ENCODE results near the gene SLC35E2B.
"Not testable (repeated sequence)": the region's sequence is repeated elsewhere in the genome, so short reads cannot be mapped to it uniquely, and the experiment has no call there.

SLC35E2B gene

DNA sequence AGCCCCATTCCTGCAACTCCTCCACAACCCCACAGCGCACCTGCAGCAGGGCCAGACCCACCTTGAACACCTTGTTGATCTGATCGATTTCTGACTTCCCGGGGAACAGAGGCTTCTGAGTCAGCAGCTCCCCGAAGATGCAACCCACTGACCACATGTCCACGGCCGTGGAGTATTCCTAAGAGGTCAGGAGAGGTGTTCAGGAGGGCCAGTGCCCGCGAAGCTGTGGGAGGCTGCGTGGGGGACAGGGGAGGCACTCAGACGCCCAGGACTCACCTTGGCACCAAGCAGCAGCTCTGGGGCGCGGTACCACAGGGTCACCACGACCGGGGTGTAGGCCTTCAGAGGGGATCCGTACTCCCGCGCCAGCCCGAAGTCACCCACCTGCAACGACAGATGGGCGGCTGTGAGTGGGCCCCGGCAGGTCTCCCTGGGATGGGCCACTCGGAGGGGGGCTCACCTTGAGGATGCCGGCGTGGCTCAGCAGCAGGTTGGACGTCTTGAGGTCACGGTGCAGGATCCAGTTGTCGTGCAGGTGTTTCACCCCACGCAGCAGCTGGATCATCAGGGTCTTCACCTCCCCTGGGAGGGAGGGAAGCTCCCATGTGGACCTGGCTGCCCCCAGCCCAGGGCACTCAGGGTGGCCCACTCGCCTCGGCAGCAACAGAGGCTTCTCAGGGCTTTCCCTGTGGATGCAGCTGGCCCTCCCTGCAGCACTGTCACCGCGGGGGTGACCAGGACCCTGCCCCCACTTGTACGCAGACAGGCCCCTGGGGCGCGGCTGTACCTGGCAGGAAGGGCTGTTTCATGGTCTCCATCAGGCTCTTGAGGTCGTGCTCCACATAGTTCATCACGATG, 55.7 kb downstream of the SLC35E2B start:
- not testable (repeated sequence) for H3K36me3 ChIP-seq (ENCODE audit: control insufficient read depth, insufficient read depth, low read length); H3K4me1 ChIP-seq (ENCODE audit: control insufficient read depth, insufficient read depth, low read length); H3K27me3 ChIP-seq (ENCODE audit: control insufficient read depth, insufficient read depth, low read length); H3K9ac ChIP-seq (ENCODE audit: low read length); H3K4me3 ChIP-seq (ENCODE audit: low read length); H3K27ac ChIP-seq (ENCODE audit: low read depth, low read length)

DNA sequence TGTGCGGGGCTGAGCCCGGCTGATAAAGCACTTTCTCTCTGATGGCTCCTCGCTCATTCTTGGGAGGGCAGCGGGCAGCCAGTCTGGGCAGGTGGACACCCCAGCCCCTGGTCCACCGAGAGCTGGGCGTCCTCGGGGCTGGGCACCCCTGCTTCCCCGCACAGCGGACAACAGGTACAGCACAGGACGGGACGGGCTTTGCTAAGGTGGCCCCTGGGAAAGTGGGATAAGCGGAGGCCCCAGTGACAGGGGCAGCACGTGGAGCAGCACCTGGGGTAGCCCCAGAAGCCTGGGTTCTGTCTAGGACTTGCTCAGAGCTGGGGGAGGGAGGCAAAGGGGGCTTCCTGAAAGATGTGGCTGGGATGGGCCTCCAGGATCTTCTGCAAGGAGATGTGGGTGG, 58.0 kb downstream of the SLC35E2B start:
- not testable (repeated sequence) for H3K4me1 ChIP-seq (ENCODE audit: control insufficient read depth, insufficient read depth, low read length); H3K27ac ChIP-seq (ENCODE audit: low read depth, low read length); H3K27me3 ChIP-seq (ENCODE audit: control insufficient read depth, insufficient read depth, low read length); H3K36me3 ChIP-seq (ENCODE audit: control insufficient read depth, insufficient read depth, low read length); H3K9ac ChIP-seq (ENCODE audit: low read length); H3K4me3 ChIP-seq (ENCODE audit: low read length)

GRCh38 chr1:1633409-1633808, 59.2 kb downstream of the SLC35E2B start:
- H3K36me3 ChIP-seq (ENCODE audit: control insufficient read depth, insufficient read depth, low read length); H3K4me3 ChIP-seq (ENCODE audit: low read length); H3K27ac ChIP-seq (ENCODE audit: low read depth, low read length); H3K4me1 ChIP-seq (ENCODE audit: control insufficient read depth, insufficient read depth, low read length); H3K27me3 ChIP-seq (ENCODE audit: control insufficient read depth, insufficient read depth, low read length); H3K9ac ChIP-seq (ENCODE audit: low read length): not testable (repeated sequence)

- Histone ChIP-seq H3K27me3 (ENCODE audit: control insufficient read depth, insufficient read depth, low read length) (no peaks in the 10 kb centered on the region), H3K27ac (ENCODE audit: low read depth, low read length) (peak within 1 kb of the TSS; percentile 58), H3K4me3 (ENCODE audit: low read length) (peak within 1 kb of the TSS; percentile 27), H3K9ac (ENCODE audit: low read length) (no peak within 1 kb of the TSS), H3K36me3 (ENCODE audit: control insufficient read depth, insufficient read depth, low read length) (peaks cover 3% of the 10 kb centered on the region), H3K4me1 (ENCODE audit: control insufficient read depth, insufficient read depth, low read length) (no peaks in the 10 kb centered on the region)
Measured at GRCh38 chr1:1631782-1632420, 60.7 kb downstream of the SLC35E2B start, which contains the start of gene MMP23B. MMP23B (plus strand) TSS chr1:1632173; CDS start chr1:1632219, 46 bp downstream.

GRCh38 chr1:1630965-1631781, 61.4 kb downstream of the SLC35E2B start:
- Histone ChIP-seq H3K36me3 (ENCODE audit: control insufficient read depth, insufficient read depth, low read length) (peaks cover 3% of the 10 kb centered on the region), H3K27me3 (ENCODE audit: control insufficient read depth, insufficient read depth, low read length) (no peaks in the 10 kb centered on the region), H3K4me1 (ENCODE audit: control insufficient read depth, insufficient read depth, low read length) (no peaks in the 10 kb centered on the region), H3K4me3 (ENCODE audit: low read length) (peak overlapping the region; percentile 27), H3K27ac (ENCODE audit: low read depth, low read length) (peak overlapping the region; percentile 58), H3K9ac (ENCODE audit: low read length) (no peak overlapping the region)

DNA sequence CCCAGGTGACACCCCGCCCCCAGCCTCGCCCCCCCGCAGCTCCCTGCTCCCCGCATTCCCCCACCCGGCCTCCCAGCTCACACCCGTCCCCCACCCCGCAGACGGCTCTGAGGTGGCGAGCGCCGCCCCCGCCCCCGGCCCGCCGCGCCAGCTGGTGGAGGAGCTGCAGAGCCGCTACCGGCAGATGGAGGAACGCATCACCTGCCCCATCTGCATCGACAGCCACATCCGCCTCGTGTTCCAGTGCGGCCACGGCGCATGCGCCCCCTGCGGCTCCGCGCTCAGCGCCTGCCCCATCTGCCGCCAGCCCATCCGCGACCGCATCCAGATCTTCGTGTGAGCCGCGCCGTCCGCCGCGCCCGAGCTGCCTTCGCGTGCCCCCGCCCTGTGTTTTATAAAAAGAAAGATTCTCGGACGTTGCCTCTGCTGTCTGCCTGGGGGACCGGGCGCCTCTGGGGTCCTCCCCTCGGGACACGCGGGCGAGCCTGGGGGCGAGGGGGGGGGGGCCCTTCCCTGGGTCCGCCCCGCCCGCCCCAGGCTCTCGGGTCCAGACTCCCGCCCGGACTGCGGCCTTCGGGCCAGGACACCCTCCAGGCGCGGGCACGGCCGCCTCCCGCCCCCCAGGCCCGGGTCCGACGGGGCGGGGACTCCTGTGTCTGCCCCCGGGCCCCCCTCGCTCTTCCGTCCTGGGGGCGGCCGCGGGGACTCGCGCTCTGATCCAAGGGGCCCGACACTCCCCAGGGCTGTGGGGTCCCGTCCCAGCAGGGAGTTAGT, 62.2 kb downstream of the SLC35E2B start:
- Histone ChIP-seq H3K36me3 (ENCODE audit: control insufficient read depth, insufficient read depth, low read length) (peaks cover 3% of the 10 kb centered on the region), H3K27ac (ENCODE audit: low read depth, low read length) (peak overlapping the region; percentile 58), H3K4me1 (ENCODE audit: control insufficient read depth, insufficient read depth, low read length) (no peaks in the 10 kb centered on the region), H3K27me3 (ENCODE audit: control insufficient read depth, insufficient read depth, low read length) (no peaks in the 10 kb centered on the region), H3K4me3 (ENCODE audit: low read length) (no peak overlapping the region), H3K9ac (ENCODE audit: low read length) (no peak overlapping the region)

- no peaks in the 10 kb centered on the region for H3K4me1 ChIP-seq (ENCODE audit: control insufficient read depth, insufficient read depth, low read length)
- H3K4me3 ChIP-seq (ENCODE audit: low read length) = peak overlapping the region; percentile 27
- no peak overlapping the region for H3K27ac ChIP-seq (ENCODE audit: low read depth, low read length)
Measured at GRCh38 chr1:1629430-1630190, 63.0 kb downstream of the SLC35E2B start.

GRCh38 chr1:1628754-1629429, 63.7 kb downstream of the SLC35E2B start:
- Histone ChIP-seq H3K27me3 (ENCODE audit: control insufficient read depth, insufficient read depth, low read length) (no peaks in the 10 kb centered on the region), H3K4me3 (ENCODE audit: low read length) (peak overlapping the region; percentile 27), H3K4me1 (ENCODE audit: control insufficient read depth, insufficient read depth, low read length) (no peaks in the 10 kb centered on the region), H3K9ac (ENCODE audit: low read length) (no peak overlapping the region), H3K27ac (ENCODE audit: low read depth, low read length) (no peak overlapping the region), H3K36me3 (ENCODE audit: control insufficient read depth, insufficient read depth, low read length) (peaks cover 3% of the 10 kb centered on the region)

More at GRCh38 chr1:1629430-1630190, 63.0 kb downstream of the SLC35E2B start:
- Histone ChIP-seq H3K9ac (ENCODE audit: low read length) (no peak overlapping the region), H3K27me3 (ENCODE audit: control insufficient read depth, insufficient read depth, low read length) (no peaks in the 10 kb centered on the region), H3K36me3 (ENCODE audit: control insufficient read depth, insufficient read depth, low read length) (peaks cover 3% of the 10 kb centered on the region)

- Histone ChIP-seq H3K27me3 (ENCODE audit: control insufficient read depth, insufficient read depth, low read length) (no peaks in the 10 kb centered on the region), H3K4me3 (ENCODE audit: low read length) (no peak overlapping the region), H3K27ac (ENCODE audit: low read depth, low read length) (no peak overlapping the region), H3K9ac (ENCODE audit: low read length) (no peak overlapping the region), H3K36me3 (ENCODE audit: control insufficient read depth, insufficient read depth, low read length) (peaks cover 3% of the 10 kb centered on the region), H3K4me1 (ENCODE audit: control insufficient read depth, insufficient read depth, low read length) (no peaks in the 10 kb centered on the region)
Measured at GRCh38 chr1:1627829-1628753, 64.5 kb downstream of the SLC35E2B start.

GRCh38 chr1:1627261-1627828, 65.2 kb downstream of the SLC35E2B start:
- Histone ChIP-seq H3K4me3 (ENCODE audit: low read length) (no peak overlapping the region), H3K9ac (ENCODE audit: low read length) (no peak overlapping the region), H3K36me3 (ENCODE audit: control insufficient read depth, insufficient read depth, low read length) (peaks cover 3% of the 10 kb centered on the region)

More at GRCh38 chr1:1627261-1627828, 65.2 kb downstream of the SLC35E2B start:
- H3K27ac ChIP-seq (ENCODE audit: low read depth, low read length) = no peak overlapping the region
- H3K4me1 ChIP-seq (ENCODE audit: control insufficient read depth, insufficient read depth, low read length) = no peaks in the 10 kb centered on the region
- H3K27me3 ChIP-seq (ENCODE audit: control insufficient read depth, insufficient read depth, low read length) = no peaks in the 10 kb centered on the region
